Measurements from ENCODE around the gene PLOD3. TPM values are rescaled to one million over a fixed set of nuclear protein-coding genes. Genes with fewer than 3 reads are reported as not detected.

The PLOD3 gene
- total and polyA plus RNA-seq, 9 of the 15 experiments (the other 6 are each of a cell fraction or from before 2014, with no cell fraction given): 2.8 to 101 (median 30.9) TPM

GRCh38 chr7:101241015-101241363 is 23.6 kb upstream of the PLOD3 start:
- Histone ChIP-seq H3K9me1 (ENCODE audit: control insufficient read depth, insufficient read depth, low read length) (no peaks in the 10 kb centered on the region), H4K20me1 (replicated peaks; ENCODE audit: control insufficient read depth, insufficient read depth, low read length) (peaks cover 7% of the 10 kb centered on the region; the same call in 1 of the 2 replicates), H3K4me2 (ENCODE audit: insufficient read depth, low read length) (peak overlapping the region; percentile 68; the same call in 1 of the 2 replicates), H3K27me3 (ENCODE audit: control insufficient read depth in 2 of 2, insufficient read depth in 2 of 2, low read length in 2 of 2) (no peaks in the 10 kb centered on the region), H3K4me1 (replicated peaks in 1 of 2; ENCODE audit: control insufficient read depth in 2 of 2, insufficient read depth in 2 of 2, low read length in 2 of 2) (peaks cover 19 to 85% of the 10 kb centered on the region in 2 experiments; a peak in 4 of 5 replicates), H2AFZ (ENCODE audit: low read depth, low read length) (no peak overlapping the region), H3K4me3 (no peak overlapping the region), H3K9ac (ENCODE audit: insufficient read depth in 1 of 2, low read depth in 2 of 2, low read length in 2 of 2) (peak overlapping the region in 1 of 2 experiments; percentile 39; a peak in 2 of 4 replicates), H3K9me3 (replicated peaks; ENCODE audit: control insufficient read depth, insufficient read depth, low read depth, low read length) (peaks cover 5% of the 10 kb centered on the region), H3K27ac (ENCODE audit: extremely low read depth, low read depth, low read length) (peak overlapping the region; percentile 43; the same call in 2 of the 3 replicates), H3K36me3 (ENCODE audit: control insufficient read depth, insufficient read depth, low read length) (peaks cover 62% of the 10 kb centered on the region), H3K79me2 (ENCODE audit: control insufficient read depth, insufficient read depth, low read length) (peaks cover 42% of the 10 kb centered on the region)
- FAIRE-seq (no peak), DNase-seq (ENCODE audit: extremely low read depth in 1 of 4, low spot score in 3 of 4) (no peak), ATAC-seq (no peak)
- in situ Hi-C loops (cut with MboI) (no loop called here), intact Hi-C loops (cut with micrococcal nuclease) (no loop called here)
- CTCF ChIA-PET (ENCODE audit: low intra/inter-chr PET ratio): no interaction called here
- BruUV-seq (replicated peaks): no TSS peak
- POLR2A ChIA-PET: interaction anchor here (0.6 kb wide), 1 partner anchor 9 kb away, joined by 3 read pairs; no protein-coding TSS in a partner anchor
- 90% methylated on average over 12 of the region's 12 CpGs for WGBS (ENCODE audit: insufficient coverage, low coverage, missing lambda C conversion rate)
- no peak for TF ChIP-seq SMARCB1 (IDR thresholded peaks at IDR 0.05; ENCODE audit: insufficient read length, low read depth)
- 0 out of 2 replicates have a peak, but pooled peaks have one; percentile 15 for TF ChIP-seq ZFP91 (CRISPR knock-in tag; IDR thresholded peaks at IDR 0.05)

All from K562 (cell line).